Measurements from ENCODE around the gene NACAD. TPM values are rescaled to one million over a fixed set of nuclear protein-coding genes. Genes with fewer than 3 reads are reported as not detected.
A peak's percentile ranks its signal among the peaks of the same experiment; 100 is the strongest.

NACAD gene, protein sequence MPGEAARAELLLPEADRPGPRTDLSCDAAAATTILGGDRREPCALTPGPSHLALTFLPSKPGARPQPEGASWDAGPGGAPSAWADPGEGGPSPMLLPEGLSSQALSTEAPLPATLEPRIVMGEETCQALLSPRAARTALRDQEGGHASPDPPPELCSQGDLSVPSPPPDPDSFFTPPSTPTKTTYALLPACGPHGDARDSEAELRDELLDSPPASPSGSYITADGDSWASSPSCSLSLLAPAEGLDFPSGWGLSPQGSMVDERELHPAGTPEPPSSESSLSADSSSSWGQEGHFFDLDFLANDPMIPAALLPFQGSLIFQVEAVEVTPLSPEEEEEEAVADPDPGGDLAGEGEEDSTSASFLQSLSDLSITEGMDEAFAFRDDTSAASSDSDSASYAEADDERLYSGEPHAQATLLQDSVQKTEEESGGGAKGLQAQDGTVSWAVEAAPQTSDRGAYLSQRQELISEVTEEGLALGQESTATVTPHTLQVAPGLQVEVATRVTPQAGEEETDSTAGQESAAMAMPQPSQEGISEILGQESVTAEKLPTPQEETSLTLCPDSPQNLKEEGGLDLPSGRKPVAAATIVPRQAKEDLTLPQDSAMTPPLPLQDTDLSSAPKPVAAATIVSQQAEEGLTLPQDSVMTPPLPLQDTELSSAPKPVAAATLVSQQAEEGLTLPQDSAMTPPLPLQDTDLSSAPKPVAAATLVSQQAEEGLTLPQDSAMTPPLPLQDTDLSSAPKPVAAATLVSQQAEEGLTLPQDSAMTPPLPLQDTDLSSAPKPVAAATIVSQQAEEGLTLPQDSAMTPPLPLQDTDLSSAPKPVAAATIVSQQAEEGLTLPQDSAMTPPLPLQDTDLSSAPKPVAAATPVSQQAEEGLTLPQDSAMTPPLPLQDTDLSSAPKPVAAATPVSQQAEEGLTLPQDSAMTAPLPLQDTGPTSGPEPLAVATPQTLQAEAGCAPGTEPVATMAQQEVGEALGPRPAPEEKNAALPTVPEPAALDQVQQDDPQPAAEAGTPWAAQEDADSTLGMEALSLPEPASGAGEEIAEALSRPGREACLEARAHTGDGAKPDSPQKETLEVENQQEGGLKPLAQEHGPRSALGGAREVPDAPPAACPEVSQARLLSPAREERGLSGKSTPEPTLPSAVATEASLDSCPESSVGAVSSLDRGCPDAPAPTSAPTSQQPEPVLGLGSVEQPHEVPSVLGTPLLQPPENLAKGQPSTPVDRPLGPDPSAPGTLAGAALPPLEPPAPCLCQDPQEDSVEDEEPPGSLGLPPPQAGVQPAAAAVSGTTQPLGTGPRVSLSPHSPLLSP (N-terminal part only)
- total RNA-seq = 12.4 to 21.9 TPM (median 19.0 TPM) in 3 replicates
- long read RNA-seq, partial matches to known transcripts = 17 of 20 reads
- long read RNA-seq, other reads (novel, unspliced or antisense) = 3 of 20 reads

DNA sequence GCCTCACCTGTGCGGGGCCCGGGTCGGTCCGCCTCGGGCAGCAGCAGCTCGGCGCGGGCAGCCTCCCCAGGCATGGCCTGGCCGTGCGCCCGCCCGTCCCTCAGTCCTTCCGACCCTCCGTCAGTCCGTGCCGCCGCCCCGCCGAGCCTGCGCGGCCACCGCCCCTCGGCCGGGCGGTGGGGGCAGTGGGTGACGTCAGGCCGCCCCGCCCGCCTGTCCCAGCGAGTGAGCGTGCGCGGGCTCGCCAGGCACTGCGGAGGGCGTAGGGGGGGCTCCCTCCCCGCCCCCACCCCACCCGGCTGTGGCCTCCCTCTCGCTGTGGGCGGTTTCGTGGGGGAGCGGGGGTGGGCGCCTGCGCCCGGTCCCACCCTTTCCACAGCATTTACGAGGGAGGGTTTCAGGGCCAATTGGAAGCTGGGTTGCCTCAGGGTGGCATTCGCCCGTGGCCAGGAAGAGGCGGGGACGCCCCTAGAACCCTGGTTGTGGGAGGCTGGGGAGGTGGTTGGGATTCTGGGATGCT is at the start of gene NACAD:
TSS of gene NACAD (minus strand) at position 149 of the 520 bp plus-strand sequence. CDS start at position 74, 75 bp downstream.
- H3K4me1 Mint-ChIP-seq (ENCODE audit: low read depth) = peaks cover 5% of the 10 kb centered on the region
- peak; percentile 40 for DNase-seq (ENCODE audit: low spot score)

DNA sequence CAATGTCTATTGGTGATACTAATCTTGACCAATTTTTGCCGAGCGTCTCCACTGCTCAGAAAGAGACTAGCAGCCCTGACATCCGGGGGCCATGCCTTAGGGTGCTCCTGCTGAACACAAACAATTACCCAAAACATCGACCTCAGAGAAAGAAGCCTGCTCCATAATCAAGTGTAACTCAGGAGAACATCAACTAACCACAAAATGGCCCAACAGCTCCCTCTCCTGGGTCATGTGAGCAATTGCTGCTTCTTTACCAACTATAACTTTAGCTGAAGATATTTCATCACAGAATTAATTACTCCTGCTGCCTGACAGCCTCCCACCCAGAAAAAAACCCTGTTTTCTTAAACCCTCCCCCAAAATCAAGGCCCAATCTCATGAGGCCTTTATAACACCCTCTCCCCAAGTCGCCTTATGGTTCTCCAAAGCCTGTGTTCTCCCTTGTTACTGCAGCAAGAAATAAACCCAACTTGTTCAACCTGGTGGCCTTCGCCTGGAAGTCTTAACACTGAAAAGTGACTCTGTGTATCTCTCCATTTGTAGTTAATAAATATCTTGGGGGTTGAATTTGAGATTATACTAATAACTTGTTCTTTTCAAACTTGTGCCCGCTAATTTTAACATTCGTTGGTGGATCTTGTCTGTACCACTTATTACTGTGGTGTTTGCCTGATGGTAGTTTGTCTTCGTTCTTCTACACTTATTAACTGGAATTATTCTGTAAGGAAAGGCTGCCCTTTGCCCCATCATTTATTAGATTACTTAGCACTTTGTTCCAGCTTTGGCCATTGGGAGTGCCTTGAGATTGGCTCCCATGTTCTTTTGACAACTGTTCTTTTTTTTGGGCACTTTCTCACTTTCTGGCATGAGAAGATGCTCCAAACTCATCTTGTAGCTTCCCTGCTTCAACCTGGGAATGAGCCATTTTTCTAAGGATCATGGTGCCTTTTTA is 47.6 kb upstream of the NACAD start:
- no peak overlapping the region for H3K4me3 Mint-ChIP-seq (ENCODE audit: unreplicated experiment)
- no peak overlapping the region for H3K27ac Mint-ChIP-seq (ENCODE audit: unreplicated experiment)
- TF ChIP-seq CTCF (IDR thresholded peaks at IDR 0.05) = peak; percentile 93
- no peaks in the 10 kb centered on the region for H3K36me3 Mint-ChIP-seq (ENCODE audit: low read depth)
- no peaks in the 10 kb centered on the region for H3K4me1 Mint-ChIP-seq (ENCODE audit: low read depth)
- no peak for DNase-seq (ENCODE audit: low spot score)
- peaks cover 9% of the 10 kb centered on the region for H3K27me3 Mint-ChIP-seq (ENCODE audit: low read depth)
- no peaks in the 10 kb centered on the region for H3K9me3 Mint-ChIP-seq (ENCODE audit: low read depth)

More for the DNA sequence above, at the start of gene NACAD:
- peaks cover 2% of the 10 kb centered on the region for H3K36me3 Mint-ChIP-seq (ENCODE audit: low read depth)
- H3K9me3 Mint-ChIP-seq (ENCODE audit: low read depth) = peaks cover 3% of the 10 kb centered on the region
- no peak for TF ChIP-seq CTCF (IDR thresholded peaks at IDR 0.05)
- H3K27me3 Mint-ChIP-seq (ENCODE audit: low read depth) = no peaks in the 10 kb centered on the region
- peak within 1 kb of the TSS; percentile 80 for H3K4me3 Mint-ChIP-seq (ENCODE audit: unreplicated experiment)
- H3K27ac Mint-ChIP-seq (ENCODE audit: unreplicated experiment) = no peak within 1 kb of the TSS

- Mint-ChIP-seq H3K9me3 (ENCODE audit: low read depth) (no peaks in the 10 kb centered on the region), H3K4me1 (ENCODE audit: low read depth) (no peaks in the 10 kb centered on the region), H3K36me3 (ENCODE audit: low read depth) (no peaks in the 10 kb centered on the region), H3K27me3 (ENCODE audit: low read depth) (peaks cover 5% of the 10 kb centered on the region), H3K4me3 (ENCODE audit: unreplicated experiment) (no peak overlapping the region), H3K27ac (ENCODE audit: unreplicated experiment) (no peak overlapping the region)
- no peak for DNase-seq (ENCODE audit: low spot score)
- no peak for TF ChIP-seq CTCF (IDR thresholded peaks at IDR 0.05)
Measured at GRCh38 chr7:45133877-45134276, 45.1 kb upstream of the NACAD start.

DNA sequence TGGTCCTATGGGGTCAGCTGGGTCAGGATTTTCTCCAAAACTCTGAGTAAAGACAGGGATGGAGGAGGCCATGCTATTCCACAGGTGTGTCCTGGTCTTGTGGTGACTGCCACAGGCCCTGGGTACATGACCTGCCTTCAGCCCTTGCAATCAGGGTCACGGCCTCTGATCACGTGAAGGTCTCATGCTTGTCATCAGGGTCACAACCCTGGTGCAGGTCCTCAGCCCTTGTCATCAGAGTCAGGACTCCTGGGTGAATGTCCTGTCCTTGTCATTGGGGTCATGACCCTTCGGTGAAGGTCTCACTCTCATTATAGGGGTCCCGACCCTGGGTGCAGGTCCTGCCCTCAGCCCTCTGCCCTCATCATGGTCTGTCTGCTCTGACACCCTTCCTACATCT is 44.6 kb upstream of the NACAD start:
- no peak overlapping the region for H3K27ac Mint-ChIP-seq (ENCODE audit: unreplicated experiment)
- DNase-seq (ENCODE audit: low spot score) = peak; percentile 39
- H3K4me1 Mint-ChIP-seq (ENCODE audit: low read depth) = no peaks in the 10 kb centered on the region
- TF ChIP-seq CTCF (IDR thresholded peaks at IDR 0.05) = no peak
- no peaks in the 10 kb centered on the region for H3K9me3 Mint-ChIP-seq (ENCODE audit: low read depth)
- H3K4me3 Mint-ChIP-seq (ENCODE audit: unreplicated experiment) = no peak overlapping the region
- H3K36me3 Mint-ChIP-seq (ENCODE audit: low read depth) = no peaks in the 10 kb centered on the region
- peaks cover 5% of the 10 kb centered on the region for H3K27me3 Mint-ChIP-seq (ENCODE audit: low read depth)

All from chondrocyte (in vitro differentiated cells).